ENCODE results near the gene SPATA31C2. TPM values are rescaled to one million over a fixed set of nuclear protein-coding genes. Genes with fewer than 3 reads are reported as not detected.
"Not testable (repeated sequence)": the region's sequence is repeated elsewhere in the genome, so short reads cannot be mapped to it uniquely, and the experiment has no call there.

SPATA31C2 gene
- total RNA-seq (2012; rRNA removed) (not detected in 2 replicates), polyA plus RNA-seq (2012; rRNA removed) (0.02 TPM in 1 of 2 replicates, not detected in the other), Bru-seq, nascent RNA (not detected), BruChase-seq, experiment 1, labeled RNA remaining after a 6-hour chase (not detected), BruChase-seq, experiment 2, labeled RNA remaining after a 2-hour chase (not detected)
- not detected in 2 replicates for polyA plus RNA-seq (2012; cell fraction: cytosol; rRNA removed)
- not detected in 2 replicates for polyA plus RNA-seq (2012; cell fraction: nucleus; rRNA removed; ENCODE audit: low replicate concordance)
- long read RNA-seq, result 0 reads

DNA sequence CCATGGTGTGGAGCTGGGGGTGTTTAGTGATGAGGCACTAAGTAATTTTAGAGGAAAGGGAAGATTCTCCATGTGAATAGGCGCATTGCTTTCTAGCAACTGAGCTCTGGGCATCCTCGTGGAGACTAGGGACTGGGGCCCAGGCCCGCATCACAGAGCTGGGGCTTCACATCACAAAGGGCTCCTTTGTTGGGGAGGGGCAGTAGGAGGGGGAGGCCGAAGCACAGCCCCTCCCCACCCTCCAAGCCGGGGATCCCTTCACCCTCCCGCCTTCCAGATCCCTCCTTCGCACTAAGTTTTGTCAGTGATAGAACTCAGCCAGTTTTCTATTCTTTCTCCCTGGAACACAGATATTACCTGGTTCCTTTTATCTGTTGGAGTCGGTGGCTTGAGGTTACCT lies at the start of gene SPATA31C2:
TSS of gene SPATA31C2 (minus strand) at position 101 of the 400 bp plus-strand sequence. CDS start at position 72, 29 bp downstream.
- CTCF ChIA-PET; H3K56ac ChIP-seq (ENCODE audit: extremely low read depth, insufficient read depth, low read length); H2AK5ac ChIP-seq (ENCODE audit: low read depth, low read length); H4K8ac ChIP-seq (ENCODE audit: low read depth in 2 of 2, low read length in 2 of 2); H3K4me3 ChIP-seq (ENCODE audit: insufficient read depth, low read depth, low read length); H3K14ac ChIP-seq (replicated peaks; ENCODE audit: low read depth, low read length); H3K36me3 ChIP-seq (ENCODE audit: control insufficient read depth, insufficient read depth, low read length); H2BK15ac ChIP-seq (ENCODE audit: low read depth, low read length); H3K9ac ChIP-seq (ENCODE audit: low read depth, low read length); H2BK120ac ChIP-seq (ENCODE audit: low read depth, low read length); H3K4me1 ChIP-seq (ENCODE audit: control insufficient read depth, insufficient read depth, low read length); H4K91ac ChIP-seq (ENCODE audit: insufficient read depth, low read depth, low read length); BruUV-seq (replicated peaks); DNase-seq; H4K5ac ChIP-seq (ENCODE audit: low read depth, low read length); H3K27ac ChIP-seq (ENCODE audit: insufficient read depth, low read length); H2BK5ac ChIP-seq (ENCODE audit: low read depth, low read length, poor library complexity, severe bottlenecking); H2AFZ ChIP-seq (replicated peaks; ENCODE audit: low read length, poor library complexity); dilution Hi-C loops (cut with HindIII; ENCODE audit: low sequenced_read_pairs, unreplicated experiment); H3K27me3 ChIP-seq (ENCODE audit: control insufficient read depth, insufficient read depth, low read length); in situ Hi-C loops (cut with MboI; ENCODE audit: low sequenced_read_pairs); intact Hi-C loops (cut with micrococcal nuclease); H4K20me1 ChIP-seq (ENCODE audit: insufficient read depth, low read length); H3K79me1 ChIP-seq (ENCODE audit: low read depth in 1 of 2, low read length in 2 of 2); ATAC-seq (ENCODE audit: low read depth); H2AK9ac ChIP-seq (replicated peaks; ENCODE audit: low read depth, low read length, poor library complexity); H2BK20ac ChIP-seq (ENCODE audit: low read depth, low read length); H3K18ac ChIP-seq (ENCODE audit: low read depth, low read length); H3K4me2 ChIP-seq (ENCODE audit: low read depth, low read length); H3K9me3 ChIP-seq (ENCODE audit: control insufficient read depth, insufficient read depth, low read length); POLR2A ChIA-PET (ENCODE audit: unreplicated experiment); H3K9me1 ChIP-seq (ENCODE audit: insufficient read depth, low read length); H3K23ac ChIP-seq (ENCODE audit: low read depth, low read length); H3K4ac ChIP-seq (ENCODE audit: low read depth, low read length): not testable (repeated sequence)
- no CpG with 5 or more reads among the region's 8 CpGs for WGBS, 2 experiments (ENCODE audit: extremely low coverage in 2 of 2, insufficient read length in 1 of 2)
